SU-DHL-6 (cell line): ENCODE results near the gene ATP6V1G2.

ENCODE experiments used
- H2AFZ ChIP-seq: fragments of 200-600 bp; sonication (generic); 2 replicates; pipeline ENCODE4 v1.6.1; 2014; ENCODE audit warnings: low read depth, mild to moderate bottlenecking, moderate library complexity, mixed read lengths, antibody characterized with exemption, low read length; ENCODE audit not compliant: severe bottlenecking
- H3F3A ChIP-seq: fragments of 200-600 bp; shearing (Covaris generic); 2 replicates; pipeline ENCODE4 v1.6.0; 2016; ENCODE audit warnings: antibody characterized with exemption, mild to moderate bottlenecking; ENCODE audit not compliant: insufficient read depth
- H3K27ac ChIP-seq: fragments of 200-600 bp; sonication (generic); 2 replicates; pipeline ENCODE4 v1.5.1; 2016; ENCODE audit warnings: low read depth, mild to moderate bottlenecking, low read length, moderate library complexity, mixed read lengths
- H3K27me3 ChIP-seq: fragments of 200-600 bp; sonication (generic), shearing (Covaris generic); 2 replicates; pipeline ENCODE4 v1.6.0; 2014; ENCODE audit warnings: mild to moderate bottlenecking, low read length
- H3K36me3 ChIP-seq: fragments of 200-600 bp; sonication (generic); 2 replicates; pipeline ENCODE4 v1.6.1; 2014; ENCODE audit warnings: mild to moderate bottlenecking, low read length, mixed read lengths
- H3K4me2 ChIP-seq: fragments of 300-600, 200-600 bp; shearing (Covaris generic), sonication (generic); 2 replicates; pipeline ENCODE4 v1.6.0; 2014; ENCODE audit warnings: low read length, low read depth, mild to moderate bottlenecking; ENCODE audit not compliant: poor library complexity, severe bottlenecking
- H3K4me3 ChIP-seq: fragments of 200-600 bp; sonication (generic); 2 replicates; pipeline ENCODE4 v1.5.1; 2014; ENCODE audit warnings: antibody characterized with exemption, low read length, mild to moderate bottlenecking, mixed read lengths; ENCODE audit not compliant: insufficient read depth, poor library complexity, severe bottlenecking
- H3K79me2 ChIP-seq: fragments of 200-600 bp; sonication (generic); 2 replicates; pipeline ENCODE4 v1.6.1; 2014; ENCODE audit warnings: mild to moderate bottlenecking, low read length, moderate library complexity; ENCODE audit not compliant: insufficient read depth
- H3K9ac ChIP-seq: fragments of 200-600 bp; sonication (generic); 2 replicates; pipeline ENCODE4 v1.7.0; 2014; ENCODE audit warnings: mild to moderate bottlenecking, low read length
- H3K9me2 ChIP-seq: fragments of 200-600 bp; sonication (generic); replicated peaks from 2 replicates; pipeline ENCODE4 v1.6.1; 2014; ENCODE audit warnings: low read length; ENCODE audit not compliant: insufficient read depth
- H3K9me3 ChIP-seq: fragments of 200-600 bp; sonication (generic); 2 replicates; pipeline ENCODE4 v1.6.1; 2014; ENCODE audit warnings: low read length, mixed read lengths; ENCODE audit not compliant: insufficient read depth
- H4K20me1 ChIP-seq: fragments of 200-600 bp; sonication (generic); 2 replicates; pipeline ENCODE4 v1.6.1; 2014; ENCODE audit warnings: low read depth, mild to moderate bottlenecking, antibody characterized with exemption, low read length, moderate library complexity, mixed read lengths
- EZH2phosphoT487 ChIP-seq: fragments of 200-600 bp; sonication (generic), shearing (Covaris generic); conservative IDR thresholded peaks from 2 replicates; pipeline ENCODE4 v1.6.1; 2018; ENCODE audit warnings: mild to moderate bottlenecking, antibody characterized with exemption, low read length, moderate library complexity, mixed read lengths
- TF ChIP-seq, protein P1 (sequence below): fragments of 200-600 bp; sonication (generic); IDR thresholded peaks from one replicate; pipeline ENCODE4 v1.5.1; 2017; ENCODE audit warnings: antibody characterized with exemption, mild to moderate bottlenecking, low read length, moderate library complexity; ENCODE audit not compliant: insufficient read depth, poor library complexity, severe bottlenecking

ATP6V1G2 gene

DNA sequence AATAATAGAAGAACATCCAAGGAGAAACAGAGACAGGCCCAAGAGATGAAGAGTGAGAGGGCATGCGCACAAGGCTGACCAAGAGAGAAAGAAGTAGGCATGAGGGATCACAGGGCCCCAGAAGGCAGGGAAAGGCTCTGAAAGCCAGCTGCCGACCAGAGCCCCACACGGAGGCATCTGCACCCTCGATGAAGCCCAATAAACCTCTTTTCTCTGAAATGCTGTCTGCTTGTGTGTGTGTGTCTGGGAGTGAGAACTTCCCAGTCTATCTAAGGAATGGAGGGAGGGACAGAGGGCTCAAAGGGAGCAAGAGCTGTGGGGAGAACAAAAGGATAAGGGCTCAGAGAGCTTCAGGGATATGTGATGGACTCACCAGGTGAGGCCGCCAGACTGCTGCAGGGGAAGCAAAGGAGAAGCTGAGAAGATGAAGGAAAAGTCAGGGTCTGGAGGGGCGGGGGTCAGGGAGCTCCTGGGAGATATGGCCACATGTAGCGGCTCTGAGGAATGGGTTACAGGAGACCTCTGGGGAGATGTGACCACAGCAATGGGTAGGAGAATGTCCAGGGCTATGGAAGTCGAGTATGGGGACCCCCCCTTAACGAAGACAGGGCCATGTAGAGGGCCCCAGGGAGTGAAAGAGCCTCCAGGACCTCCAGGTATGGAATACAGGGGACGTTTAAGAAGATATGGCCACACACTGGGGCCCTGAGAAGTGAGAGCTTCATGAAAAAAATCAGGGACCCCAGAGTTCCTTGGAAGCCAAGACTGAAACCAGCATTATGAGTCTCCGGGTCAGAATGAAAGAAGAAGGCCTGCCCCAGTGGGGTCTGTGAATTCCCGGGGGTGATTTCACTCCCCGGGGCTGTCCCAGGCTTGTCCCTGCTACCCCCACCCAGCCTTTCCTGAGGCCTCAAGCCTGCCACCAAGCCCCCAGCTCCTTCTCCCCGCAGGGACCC is 28.0 kb upstream of the ATP6V1G2 start:
- Histone ChIP-seq H3K4me2 (peak overlapping the region; percentile 86), H2AFZ (peak overlapping the region; percentile 10), H3K4me3 (peak overlapping the region; percentile 71), H3K9me3 (no peaks in the 10 kb centered on the region), H3K36me3 (peaks cover 3% of the 10 kb centered on the region; the same call in 1 of the 2 replicates), H3F3A (peaks cover 88% of the 10 kb centered on the region), H3K27me3 (no peaks in the 10 kb centered on the region), H3K9me2 (no peaks in the 10 kb centered on the region), H3K27ac (peak overlapping the region; percentile 92), H3K79me2 (peaks cover 66% of the 10 kb centered on the region), H3K9ac (peak overlapping the region; percentile 84), H4K20me1 (no peaks in the 10 kb centered on the region)
- TF ChIP-seq, protein P1, sequence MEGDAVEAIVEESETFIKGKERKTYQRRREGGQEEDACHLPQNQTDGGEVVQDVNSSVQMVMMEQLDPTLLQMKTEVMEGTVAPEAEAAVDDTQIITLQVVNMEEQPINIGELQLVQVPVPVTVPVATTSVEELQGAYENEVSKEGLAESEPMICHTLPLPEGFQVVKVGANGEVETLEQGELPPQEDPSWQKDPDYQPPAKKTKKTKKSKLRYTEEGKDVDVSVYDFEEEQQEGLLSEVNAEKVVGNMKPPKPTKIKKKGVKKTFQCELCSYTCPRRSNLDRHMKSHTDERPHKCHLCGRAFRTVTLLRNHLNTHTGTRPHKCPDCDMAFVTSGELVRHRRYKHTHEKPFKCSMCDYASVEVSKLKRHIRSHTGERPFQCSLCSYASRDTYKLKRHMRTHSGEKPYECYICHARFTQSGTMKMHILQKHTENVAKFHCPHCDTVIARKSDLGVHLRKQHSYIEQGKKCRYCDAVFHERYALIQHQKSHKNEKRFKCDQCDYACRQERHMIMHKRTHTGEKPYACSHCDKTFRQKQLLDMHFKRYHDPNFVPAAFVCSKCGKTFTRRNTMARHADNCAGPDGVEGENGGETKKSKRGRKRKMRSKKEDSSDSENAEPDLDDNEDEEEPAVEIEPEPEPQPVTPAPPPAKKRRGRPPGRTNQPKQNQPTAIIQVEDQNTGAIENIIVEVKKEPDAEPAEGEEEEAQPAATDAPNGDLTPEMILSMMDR: peak; percentile 30
- TF ChIP-seq EZH2phosphoT487: no peak

- peaks cover 73% of the 10 kb centered on the region for H3K79me2 ChIP-seq
- no peaks in the 10 kb centered on the region for H4K20me1 ChIP-seq
- H3K4me2 ChIP-seq: peak overlapping the region; percentile 86
- H3F3A ChIP-seq: peaks cover 88% of the 10 kb centered on the region
- H3K36me3 ChIP-seq: peaks cover 3% of the 10 kb centered on the region; the same call in 1 of the 2 replicates
- peak overlapping the region; percentile 92 for H3K27ac ChIP-seq
- H3K9ac ChIP-seq: peak overlapping the region; percentile 84
- no peaks in the 10 kb centered on the region for H3K9me2 ChIP-seq
- TF ChIP-seq, protein P1: no peak
- no peak for TF ChIP-seq EZH2phosphoT487
- no peaks in the 10 kb centered on the region for H3K27me3 ChIP-seq
- peak overlapping the region; percentile 63 for H3K4me3 ChIP-seq
- H2AFZ ChIP-seq: no peak overlapping the region
- no peaks in the 10 kb centered on the region for H3K9me3 ChIP-seq
Observed at GRCh38 chr6:31573239-31574105, 27.1 kb upstream of the ATP6V1G2 start.

GRCh38 chr6:31572041-31572911 is 25.9 kb upstream of the ATP6V1G2 start, which contains the start of gene LTA:
TSS of gene LTA (plus strand) at chr6:31572289. CDS start at chr6:31572743, 454 bp downstream.
- H3K27me3 ChIP-seq: no peaks in the 10 kb centered on the region
- H2AFZ ChIP-seq: no peak within 1 kb of the TSS
- peaks cover 3% of the 10 kb centered on the region; the same call in 1 of the 2 replicates for H3K36me3 ChIP-seq
- peaks cover 86% of the 10 kb centered on the region for H3F3A ChIP-seq
- no peaks in the 10 kb centered on the region for H3K9me3 ChIP-seq
- H3K27ac ChIP-seq: peak within 1 kb of the TSS; percentile 92
- no peaks in the 10 kb centered on the region for H3K9me2 ChIP-seq
- H4K20me1 ChIP-seq: no peaks in the 10 kb centered on the region
- H3K4me2 ChIP-seq: peak within 1 kb of the TSS; percentile 86
- TF ChIP-seq, protein P1: no peak
- no peak for TF ChIP-seq EZH2phosphoT487
- H3K4me3 ChIP-seq: peak within 1 kb of the TSS; percentile 63
- H3K9ac ChIP-seq: peak within 1 kb of the TSS; percentile 84
- H3K79me2 ChIP-seq: peaks cover 79% of the 10 kb centered on the region
